Measurements from ENCODE around the gene CAPRIN1. TPM values are rescaled to one million over a fixed set of nuclear protein-coding genes. Genes with fewer than 3 reads are reported as not detected.

CAPRIN1 gene
- total and polyA plus RNA-seq, 2 experiments from 2014 or later, result 119 to 365 TPM

- ATAC-seq, result no peak
- Histone ChIP-seq H3K9me2 (ENCODE audit: insufficient read depth) (no peaks in the 10 kb centered on the region), H3K27me3 (ENCODE audit: insufficient read depth) (no peaks in the 10 kb centered on the region), H3F3A (replicated peaks; ENCODE audit: low read depth) (peaks cover 7% of the 10 kb centered on the region; the same call in 1 of the 2 replicates), H3K4me2 (no peak overlapping the region), H4K20me1 (replicated peaks; ENCODE audit: insufficient read depth) (peaks cover 68% of the 10 kb centered on the region), H3K4me1 (ENCODE audit: insufficient read depth) (no peaks in the 10 kb centered on the region), H2AFZ (no peak overlapping the region), H3K79me2 (replicated peaks; ENCODE audit: insufficient read depth) (peaks cover 98% of the 10 kb centered on the region), H3K36me3 (ENCODE audit: insufficient read depth) (peaks cover 81% of the 10 kb centered on the region), H3K27ac (ENCODE audit: low read depth) (no peak overlapping the region), H3K4me3 (no peak overlapping the region)
- H3K4me3 Mint-ChIP-seq, result no peak overlapping the region
- TF ChIP-seq POLR2AphosphoS5 (IDR thresholded peaks at IDR 0.05; ENCODE audit: low read depth) (0 out of 2 replicates have a peak, but pooled peaks have one; percentile 9), NANOG (IDR thresholded peaks at IDR 0.05; ENCODE audit: borderline replicate concordance) (no peak), STAT1 (IDR thresholded peaks at IDR 0.05; ENCODE audit: unreplicated experiment) (no peak), ZNF114 (CRISPR knock-in tag; IDR thresholded peaks at IDR 0.05) (no peak)
- peaks cover 86% of the 10 kb centered on the region for H3K36me3 Mint-ChIP-seq (ENCODE audit: low read depth)
- H3K27me3 Mint-ChIP-seq (ENCODE audit: insufficient read depth, low read depth, poor library complexity), result no peaks in the 10 kb centered on the region
- no peaks in the 10 kb centered on the region for H3K9me3 Mint-ChIP-seq
- H3K4me1 Mint-ChIP-seq, result peaks cover 2% of the 10 kb centered on the region; the same call in 1 of the 3 replicates
- H3K27ac Mint-ChIP-seq, result no peak overlapping the region
- DNase-seq (ENCODE audit: low spot score), result no peak
These were observed 22.9 kb downstream of the CAPRIN1 start for GRCh38 chr11:34074391-34074790.

- H3K4me1 Mint-ChIP-seq, result no peaks in the 10 kb centered on the region
- no peak overlapping the region for H3K4me3 ChIP-seq
- peaks cover 63% of the 10 kb centered on the region for H4K20me1 ChIP-seq (replicated peaks; ENCODE audit: insufficient read depth)
- H3K27ac Mint-ChIP-seq, result no peak overlapping the region
- peaks cover 7% of the 10 kb centered on the region; the same call in 1 of the 2 replicates for H3F3A ChIP-seq (replicated peaks; ENCODE audit: low read depth)
- H3K4me3 Mint-ChIP-seq, result no peak overlapping the region
- no peak for DNase-seq (ENCODE audit: low spot score)
- no peaks in the 10 kb centered on the region for H3K9me2 ChIP-seq (ENCODE audit: insufficient read depth)
- no peak overlapping the region for H3K4me2 ChIP-seq
- no peaks in the 10 kb centered on the region for H3K9me3 Mint-ChIP-seq
- H2AFZ ChIP-seq, result no peak overlapping the region
- H3K27ac ChIP-seq (ENCODE audit: low read depth), result no peak overlapping the region
- peaks cover 95% of the 10 kb centered on the region for H3K79me2 ChIP-seq (replicated peaks; ENCODE audit: insufficient read depth)
- ATAC-seq, result no peak
- peaks cover 89% of the 10 kb centered on the region for H3K36me3 ChIP-seq (ENCODE audit: insufficient read depth)
- no peaks in the 10 kb centered on the region for H3K27me3 ChIP-seq (ENCODE audit: insufficient read depth)
- H3K4me1 ChIP-seq (ENCODE audit: insufficient read depth), result no peaks in the 10 kb centered on the region
- no peaks in the 10 kb centered on the region for H3K27me3 Mint-ChIP-seq (ENCODE audit: insufficient read depth, low read depth, poor library complexity)
- H3K36me3 Mint-ChIP-seq (ENCODE audit: low read depth), result peaks cover 92% of the 10 kb centered on the region
- TF ChIP-seq EZH2phosphoT487 (IDR thresholded peaks at IDR 0.05; ENCODE audit: unreplicated experiment) (peak; percentile 47), ZNF331 (CRISPR knock-in tag; IDR thresholded peaks at IDR 0.05; ENCODE audit: low read depth) (no peak)
These were observed 23.8 kb downstream of the CAPRIN1 start for GRCh38 chr11:34075178-34075820.

- ATAC-seq, result no peak
- peaks cover 96% of the 10 kb centered on the region for H3K36me3 Mint-ChIP-seq (ENCODE audit: low read depth)
These were observed 29.1 kb downstream of the CAPRIN1 start for GRCh38 chr11:34080609-34081008.

More at GRCh38 chr11:34080609-34081008, 29.1 kb downstream of the CAPRIN1 start:
- H4K20me1 ChIP-seq (replicated peaks; ENCODE audit: insufficient read depth), result peaks cover 58% of the 10 kb centered on the region
- H3K4me3 ChIP-seq, result no peak overlapping the region
- H3K79me2 ChIP-seq (replicated peaks; ENCODE audit: insufficient read depth), result peaks cover 93% of the 10 kb centered on the region
- H3K27me3 ChIP-seq (ENCODE audit: insufficient read depth), result no peaks in the 10 kb centered on the region
- peaks cover 93% of the 10 kb centered on the region for H3K36me3 ChIP-seq (ENCODE audit: insufficient read depth)
- no peak for TF ChIP-seq EZH2phosphoT487 (IDR thresholded peaks at IDR 0.05; ENCODE audit: unreplicated experiment)
- TF ChIP-seq CREB1 (CRISPR knock-in tag; IDR thresholded peaks at IDR 0.05; ENCODE audit: low read depth), result no peak
- TF ChIP-seq ETS1 (IDR thresholded peaks at IDR 0.05), result no peak
- no peak for TF ChIP-seq JUNB (IDR thresholded peaks at IDR 0.05; ENCODE audit: unreplicated experiment)
- TF ChIP-seq ZNF462 (CRISPR knock-in tag; IDR thresholded peaks at IDR 0.05), result no peak
- no peaks in the 10 kb centered on the region for H3K4me1 ChIP-seq (ENCODE audit: insufficient read depth)
- no peak for DNase-seq (ENCODE audit: low spot score)
- H3K4me2 ChIP-seq, result no peak overlapping the region
- Mint-ChIP-seq H3K4me1 (no peaks in the 10 kb centered on the region), H3K4me3 (no peak overlapping the region), H3K9me3 (no peaks in the 10 kb centered on the region), H3K27ac (no peak overlapping the region), H3K27me3 (ENCODE audit: insufficient read depth, low read depth, poor library complexity) (no peaks in the 10 kb centered on the region)
- H3F3A ChIP-seq (replicated peaks; ENCODE audit: low read depth), result peaks cover 2% of the 10 kb centered on the region
- no peaks in the 10 kb centered on the region for H3K9me2 ChIP-seq (ENCODE audit: insufficient read depth)
- no peak overlapping the region for H2AFZ ChIP-seq
- H3K27ac ChIP-seq (ENCODE audit: low read depth), result no peak overlapping the region

All from GM23338 (cell line).